Measurements from ENCODE around the gene FXR1.
"Not testable (repeated sequence)": the region's sequence is repeated elsewhere in the genome, so short reads cannot be mapped to it uniquely, and the experiment has no call there.

DNA sequence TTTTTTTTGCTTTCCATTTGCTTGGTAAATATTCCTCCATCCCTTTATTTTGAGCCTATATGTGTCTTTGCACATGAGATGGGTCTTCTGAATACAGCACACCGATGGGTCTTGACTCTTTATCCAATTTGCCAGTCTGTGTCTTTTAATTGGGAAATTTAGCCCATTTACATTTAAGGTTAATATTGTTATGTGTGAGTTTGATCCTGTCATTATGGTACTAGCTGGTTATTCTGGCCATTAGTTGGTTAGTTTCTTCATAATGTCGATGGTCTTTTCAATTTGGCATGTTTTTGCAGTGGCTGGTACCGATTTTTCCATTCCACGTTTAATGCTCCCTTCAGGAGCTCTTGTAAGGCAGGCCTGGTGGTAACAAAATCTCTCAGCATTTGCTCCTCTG, 89.9 kb downstream of the FXR1 start:
- not testable (repeated sequence) for TF ChIP-seq EZH2 (IDR thresholded peaks at IDR 0.05; ENCODE audit: borderline replicate concordance, low read length)
- TF ChIP-seq, protein P1, sequence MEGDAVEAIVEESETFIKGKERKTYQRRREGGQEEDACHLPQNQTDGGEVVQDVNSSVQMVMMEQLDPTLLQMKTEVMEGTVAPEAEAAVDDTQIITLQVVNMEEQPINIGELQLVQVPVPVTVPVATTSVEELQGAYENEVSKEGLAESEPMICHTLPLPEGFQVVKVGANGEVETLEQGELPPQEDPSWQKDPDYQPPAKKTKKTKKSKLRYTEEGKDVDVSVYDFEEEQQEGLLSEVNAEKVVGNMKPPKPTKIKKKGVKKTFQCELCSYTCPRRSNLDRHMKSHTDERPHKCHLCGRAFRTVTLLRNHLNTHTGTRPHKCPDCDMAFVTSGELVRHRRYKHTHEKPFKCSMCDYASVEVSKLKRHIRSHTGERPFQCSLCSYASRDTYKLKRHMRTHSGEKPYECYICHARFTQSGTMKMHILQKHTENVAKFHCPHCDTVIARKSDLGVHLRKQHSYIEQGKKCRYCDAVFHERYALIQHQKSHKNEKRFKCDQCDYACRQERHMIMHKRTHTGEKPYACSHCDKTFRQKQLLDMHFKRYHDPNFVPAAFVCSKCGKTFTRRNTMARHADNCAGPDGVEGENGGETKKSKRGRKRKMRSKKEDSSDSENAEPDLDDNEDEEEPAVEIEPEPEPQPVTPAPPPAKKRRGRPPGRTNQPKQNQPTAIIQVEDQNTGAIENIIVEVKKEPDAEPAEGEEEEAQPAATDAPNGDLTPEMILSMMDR (conservative IDR thresholded peaks at IDR 0.05 in 1 of 2, IDR thresholded peaks at IDR 0.05 in 1 of 2; ENCODE audit: extremely low read depth in 1 of 2, insufficient read depth in 1 of 2, low read depth in 1 of 2, low read length in 2 of 2): not testable (repeated sequence)
